ENCODE results near the gene OSMR.

The OSMR gene

DNA sequence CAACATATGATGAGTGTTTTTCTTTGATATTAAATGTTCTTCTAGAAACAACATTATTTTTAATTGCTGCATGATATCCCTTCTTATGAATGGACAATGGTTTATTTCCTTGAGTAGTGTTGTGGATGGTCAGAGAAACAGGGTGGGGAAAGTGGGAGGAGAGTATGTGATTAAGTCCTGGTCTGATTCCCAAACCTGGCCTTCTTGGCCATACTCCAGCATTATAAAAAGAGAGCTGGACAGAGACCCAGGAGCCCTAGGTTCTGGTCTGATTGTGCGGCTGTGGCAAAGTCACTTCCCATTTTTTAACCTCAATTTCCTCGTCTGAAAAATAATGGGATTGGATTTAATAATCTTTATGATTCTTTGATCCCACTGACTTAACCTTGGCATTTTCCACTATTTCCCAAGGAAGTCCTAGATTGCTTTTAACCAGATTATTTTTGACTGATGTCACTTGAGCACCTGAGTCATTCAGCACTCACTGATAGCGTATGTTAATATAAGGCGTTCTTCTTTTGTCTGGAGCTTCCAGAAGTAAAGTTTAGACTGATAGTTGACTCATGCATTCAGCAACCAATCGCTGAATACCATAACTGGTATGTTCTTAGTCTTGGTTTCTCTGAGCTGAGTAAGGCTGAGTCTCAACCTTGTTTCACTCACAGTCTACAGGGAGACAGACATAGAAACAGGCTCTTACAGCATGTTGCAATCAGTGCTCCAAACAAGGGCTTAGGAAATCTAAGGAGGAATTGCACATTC lies 26.2 kb downstream of the OSMR start:
- no peak for DNase-seq

DNA sequence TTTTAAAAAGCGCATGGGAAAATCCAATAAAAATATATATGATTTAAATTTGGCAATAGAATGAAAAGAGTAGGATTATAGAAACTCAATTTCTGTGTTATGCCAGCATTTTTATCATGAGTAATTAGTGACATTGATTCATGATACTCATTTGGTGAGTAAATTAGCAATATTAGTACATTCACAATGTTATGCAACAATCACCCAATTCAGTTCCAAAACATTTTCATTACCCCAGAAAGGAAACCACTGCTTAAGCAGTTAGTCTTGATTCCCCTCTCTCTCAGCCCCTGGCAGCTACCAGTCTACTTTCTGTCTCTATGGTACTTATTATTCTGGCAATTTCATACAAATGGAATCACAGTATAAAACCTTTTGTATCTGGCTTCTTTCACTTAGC lies 27.0 kb downstream of the OSMR start:
- no peak for DNase-seq

DNA sequence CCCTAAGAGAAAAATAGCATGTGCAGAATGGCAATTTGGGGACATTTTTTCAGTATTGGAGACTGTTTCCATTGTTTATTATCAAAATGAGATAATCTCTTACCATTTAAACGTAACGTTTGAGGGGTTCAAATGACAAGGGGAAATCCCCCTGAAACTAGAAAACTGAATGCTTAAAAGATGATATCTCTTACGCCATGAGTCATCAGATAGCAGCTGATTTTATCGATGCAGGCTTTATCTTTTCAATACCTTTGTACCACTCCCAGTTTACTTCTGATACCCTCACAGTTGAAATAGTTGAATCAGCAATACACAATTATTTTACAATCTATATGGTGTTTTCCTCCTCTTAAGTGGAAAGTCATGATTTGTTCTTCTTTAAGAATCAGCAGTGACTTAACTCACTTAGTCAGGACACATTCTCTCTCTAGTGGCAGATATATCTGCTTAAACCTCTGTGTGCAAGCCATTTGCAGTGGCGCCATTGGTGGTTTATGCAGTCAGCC lies 29.2 kb downstream of the OSMR start:
- DNase-seq: no peak

DNA sequence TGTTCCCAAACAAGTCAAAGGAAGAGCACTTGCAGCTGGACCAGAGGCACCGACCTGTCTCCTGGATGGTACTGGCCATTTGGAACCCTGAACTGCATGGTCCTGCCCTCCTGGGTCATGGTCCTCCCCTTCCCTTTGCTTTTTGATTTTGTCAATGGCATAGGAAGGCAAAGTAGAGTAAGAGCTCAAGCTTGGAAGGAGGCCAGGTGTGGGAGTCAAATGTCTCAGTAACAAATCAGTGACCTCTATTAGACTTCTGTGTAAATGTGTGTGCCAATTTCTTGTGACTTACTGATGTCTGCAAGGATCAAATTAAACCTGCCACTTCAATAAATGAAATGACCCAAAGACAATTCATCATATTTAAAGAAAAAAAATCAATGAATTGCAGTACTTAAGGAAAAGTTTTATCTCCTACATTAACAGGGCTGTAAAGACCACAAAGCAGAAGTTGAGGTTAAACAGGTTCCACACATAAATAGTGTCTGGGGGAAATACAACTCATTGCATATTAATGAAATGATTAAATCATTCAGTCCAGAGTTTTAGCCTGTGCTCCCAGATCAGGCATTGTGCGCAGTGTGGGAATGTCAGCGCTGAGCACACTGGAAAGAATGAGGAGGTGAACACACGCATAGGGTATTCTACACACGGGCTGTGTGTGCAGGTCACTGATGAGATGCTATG lies 32.7 kb downstream of the OSMR start:
- DNase-seq: no peak

DNA sequence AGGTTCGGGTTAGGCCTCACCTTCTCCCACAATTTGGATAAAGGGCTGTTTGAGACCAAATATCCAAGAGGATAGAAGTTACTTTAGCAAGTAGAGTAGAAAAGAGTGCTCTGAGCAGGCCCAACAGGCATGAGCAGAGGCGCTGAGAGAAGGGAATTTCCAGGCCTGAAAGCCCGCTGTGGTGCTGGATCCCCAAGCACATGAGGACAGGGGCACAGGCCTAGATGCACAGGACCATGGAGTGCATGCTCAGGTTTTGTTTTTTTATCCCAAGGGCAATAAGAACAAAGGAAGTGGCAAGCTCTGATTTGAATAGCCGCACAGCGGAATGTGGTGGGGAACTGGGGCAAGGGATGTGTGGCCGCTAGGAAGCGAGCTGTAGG lies 33.3 kb downstream of the OSMR start:
- DNase-seq: no peak

DNA sequence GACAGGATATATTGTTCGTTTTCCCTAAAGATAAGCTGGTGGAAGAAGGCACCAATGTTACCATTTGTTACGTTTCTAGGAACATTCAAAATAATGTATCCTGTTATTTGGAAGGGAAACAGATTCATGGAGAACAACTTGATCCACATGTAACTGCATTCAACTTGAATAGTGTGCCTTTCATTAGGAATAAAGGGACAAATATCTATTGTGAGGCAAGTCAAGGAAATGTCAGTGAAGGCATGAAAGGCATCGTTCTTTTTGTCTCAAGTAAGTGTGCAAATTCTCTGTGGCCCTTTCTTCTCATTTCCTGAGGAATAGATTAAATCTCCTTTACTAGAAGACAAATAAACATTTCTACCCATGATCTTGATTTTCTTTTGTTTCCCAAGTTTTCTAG lies 38.0 kb downstream of the OSMR start:
- DNase-seq: no peak

DNA sequence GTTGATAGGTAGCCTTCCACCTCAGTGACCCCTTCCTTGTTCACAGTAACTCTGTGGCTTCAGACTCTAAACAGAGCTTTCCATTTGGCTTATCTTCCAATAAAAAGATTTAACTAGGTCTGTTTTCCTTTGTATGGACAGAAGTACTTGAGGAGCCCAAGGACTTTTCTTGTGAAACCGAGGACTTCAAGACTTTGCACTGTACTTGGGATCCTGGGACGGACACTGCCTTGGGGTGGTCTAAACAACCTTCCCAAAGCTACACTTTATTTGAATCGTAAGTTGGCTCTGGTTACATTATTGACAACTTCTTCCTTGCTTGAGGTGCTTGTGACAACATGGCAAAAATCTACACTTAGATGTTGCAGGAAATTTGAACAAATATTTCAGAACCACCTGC lies 39.4 kb downstream of the OSMR start:
- no peak for DNase-seq

DNA sequence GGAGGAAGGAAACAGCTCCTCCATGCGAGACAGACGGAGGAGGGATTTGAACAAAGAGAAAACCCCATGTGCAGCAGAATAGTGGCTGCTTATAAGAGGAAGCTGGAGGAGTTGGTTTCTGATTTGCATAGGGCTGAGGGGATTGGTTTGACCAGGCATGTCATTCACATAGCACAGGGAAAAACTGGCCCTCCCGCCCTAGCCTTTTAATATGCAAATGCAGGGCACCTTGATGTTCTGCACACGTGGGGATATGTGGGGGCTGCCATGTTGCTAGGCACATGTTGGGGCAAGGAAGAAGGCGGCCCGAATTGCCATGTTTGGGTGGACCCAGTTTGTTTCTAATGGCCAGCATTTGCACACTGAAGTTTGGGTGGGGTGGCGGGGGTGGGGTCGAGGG lies 42.2 kb downstream of the OSMR start:
- no peak for DNase-seq

DNA sequence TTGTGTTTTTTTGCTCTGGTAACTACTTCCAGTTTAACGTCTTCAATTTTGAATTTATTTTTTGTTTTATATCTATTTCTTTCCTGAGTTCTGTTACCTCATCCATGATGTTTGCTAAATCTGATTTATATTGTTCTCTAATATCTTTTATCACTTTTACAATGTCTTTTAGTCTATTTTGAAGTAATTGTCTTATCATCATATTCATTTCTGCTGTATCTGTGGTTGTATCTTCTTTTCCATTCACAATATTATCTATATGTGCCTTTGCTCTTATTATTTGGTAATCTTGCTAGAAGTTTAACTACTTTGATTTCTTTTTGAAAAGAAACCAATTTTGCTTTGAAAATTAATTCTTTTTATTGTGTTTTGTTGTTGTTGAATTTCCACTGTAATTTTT lies 43.6 kb downstream of the OSMR start:
- DNase-seq: no peak

DNA sequence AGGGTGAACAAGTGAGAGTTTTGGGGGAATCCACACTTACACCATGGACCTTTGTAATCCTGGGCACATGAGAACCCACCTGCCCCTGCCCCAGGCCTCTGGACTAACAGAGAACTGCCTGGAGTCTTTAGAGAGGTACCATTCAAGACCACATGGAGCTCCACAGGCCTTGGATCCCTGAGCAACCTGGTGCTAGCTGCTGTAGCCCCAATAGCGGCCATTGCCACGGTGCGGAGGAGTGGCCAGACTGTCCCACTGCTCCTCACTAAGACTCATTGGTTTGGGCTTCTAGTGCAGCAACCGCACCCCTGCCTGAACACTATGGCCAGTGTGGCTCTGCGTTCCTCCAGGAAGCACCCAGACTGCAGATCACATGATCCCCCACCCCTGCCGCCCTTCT lies 45.8 kb downstream of the OSMR start:
- DNase-seq: no peak

DNA sequence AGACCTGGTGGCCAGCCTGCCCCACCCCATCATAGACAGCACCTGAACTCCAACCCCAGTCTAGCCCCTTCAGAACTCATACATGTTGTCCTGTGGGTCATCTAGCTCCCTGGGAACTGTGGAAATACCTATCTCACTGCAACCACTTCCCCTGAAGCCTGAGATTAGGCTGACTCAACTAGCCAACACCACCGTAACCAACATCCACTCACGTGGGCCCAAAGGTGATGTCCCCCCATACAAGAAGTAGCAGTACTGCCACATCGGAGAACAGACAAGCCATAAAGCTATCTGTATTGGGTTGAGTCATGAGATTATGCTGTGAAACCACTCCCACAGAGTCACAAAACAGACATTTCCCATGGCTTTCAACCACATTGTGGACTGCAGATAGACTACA lies 46.6 kb downstream of the OSMR start:
- no peak for DNase-seq

DNA sequence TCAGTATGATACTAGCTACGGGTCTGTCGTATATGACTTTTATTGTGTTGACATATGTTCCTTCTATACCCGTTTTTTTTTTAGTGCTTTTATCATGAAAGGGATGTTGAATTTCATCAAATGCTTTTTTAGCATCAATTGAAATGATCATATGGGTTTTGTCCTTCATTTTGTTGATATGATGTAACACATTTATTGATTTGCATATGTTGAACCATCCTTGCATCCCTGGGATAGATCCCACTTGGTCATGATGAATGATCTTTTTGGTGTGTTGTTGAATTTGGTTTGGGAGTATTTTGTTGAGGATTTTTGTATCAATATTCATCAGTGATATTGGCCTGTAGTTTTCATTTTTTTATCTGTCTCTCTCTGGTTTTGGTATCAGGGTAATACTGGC lies 50.9 kb downstream of the OSMR start:
- no peak for DNase-seq

DNA sequence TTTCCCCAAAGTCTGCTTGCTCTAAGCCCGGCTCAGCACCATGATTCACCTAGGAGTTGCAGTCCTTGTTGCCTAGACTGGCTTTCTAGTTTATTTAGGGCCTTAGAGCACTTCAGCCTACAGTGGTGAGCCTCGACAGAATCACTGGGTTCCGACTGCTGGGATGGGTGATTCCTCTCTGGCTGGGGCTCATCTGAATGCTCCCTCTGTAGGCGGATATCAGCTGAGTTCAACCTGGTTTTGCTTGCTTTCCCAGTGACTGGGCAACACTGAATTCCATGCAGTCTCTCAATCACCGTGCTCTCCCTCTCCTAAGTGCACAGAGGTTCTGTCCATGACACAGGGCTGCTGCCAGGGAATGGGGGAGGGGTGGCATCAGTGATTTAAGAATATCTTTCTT lies 54.1 kb downstream of the OSMR start:
- no peak for DNase-seq

DNA sequence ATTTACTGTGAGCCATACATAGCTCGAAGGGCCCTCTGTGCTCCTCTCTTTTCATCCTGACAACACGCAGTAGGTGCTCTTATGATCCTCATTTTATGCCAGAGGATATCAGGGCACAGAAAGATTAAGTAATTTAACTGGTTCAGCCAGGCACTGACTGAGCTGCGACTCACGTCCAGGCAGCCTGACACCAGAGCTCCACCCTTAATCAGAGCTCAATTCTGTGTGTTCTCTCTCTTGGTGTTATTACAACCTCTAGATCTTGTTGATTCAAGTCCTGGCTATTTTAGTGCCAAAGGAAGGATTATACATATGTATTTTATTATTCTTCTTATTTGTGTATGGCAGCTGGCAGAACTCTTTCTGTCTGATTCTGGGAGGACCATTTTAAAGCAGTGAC lies 59.7 kb downstream of the OSMR start:
- DNase-seq: no peak

DNA sequence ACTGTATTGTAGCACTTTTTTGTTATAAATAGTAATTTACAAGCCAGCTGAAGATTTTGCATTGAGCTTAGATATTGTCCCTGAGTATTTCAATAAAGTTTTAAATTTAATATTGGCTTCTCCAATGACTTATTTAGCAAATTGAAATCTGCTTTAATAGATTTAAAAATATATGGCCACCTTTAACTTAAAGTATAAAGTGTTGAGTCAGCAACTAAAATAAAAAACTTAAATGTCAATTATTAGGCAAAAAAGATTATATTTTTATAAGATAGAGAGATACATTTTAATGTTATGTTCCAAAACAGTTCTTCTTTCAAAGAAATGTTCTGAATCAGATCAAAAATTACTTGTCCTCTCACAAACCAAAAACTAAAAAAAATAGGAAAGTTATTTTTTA lies 60.7 kb downstream of the OSMR start:
- DNase-seq: no peak

DNA sequence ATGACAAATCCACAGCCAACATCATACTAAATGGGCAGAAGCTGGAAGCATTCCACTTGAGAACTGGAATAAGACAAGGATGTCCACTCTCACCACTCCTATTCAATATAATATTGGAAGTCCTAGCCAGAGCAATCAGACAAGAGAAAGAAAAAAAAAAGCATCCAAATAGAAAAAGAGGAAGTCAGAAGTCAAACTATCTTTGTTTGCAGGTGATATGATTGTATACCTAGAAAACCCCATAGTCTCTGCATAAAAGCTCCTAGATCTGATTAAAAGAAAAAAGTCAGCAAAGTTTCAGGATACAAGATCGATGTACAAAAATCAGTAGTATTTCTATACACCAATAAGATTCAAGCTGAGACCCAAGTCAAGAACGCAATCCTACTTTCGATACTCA lies 66.1 kb downstream of the OSMR start:
- no peak for DNase-seq

DNA sequence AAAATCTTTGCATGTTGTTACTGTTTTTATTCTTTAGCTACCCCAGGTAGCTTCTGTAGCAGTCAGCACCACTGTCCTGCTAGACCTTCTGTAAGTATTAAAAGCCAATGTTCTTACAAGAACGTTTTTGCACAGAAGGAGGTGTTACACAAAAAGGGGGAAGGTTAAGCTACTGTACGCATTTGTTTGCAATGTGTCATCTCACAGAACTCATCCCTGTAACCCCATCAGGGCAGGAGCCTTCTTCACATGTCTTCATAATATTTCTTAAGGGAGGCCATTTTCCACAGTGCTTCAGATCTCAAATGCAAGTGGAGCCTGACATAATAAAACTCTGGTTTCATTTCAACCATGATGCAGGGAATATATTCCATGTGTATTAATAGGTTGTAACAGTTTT lies 67.9 kb downstream of the OSMR start:
- DNase-seq: no peak

DNA sequence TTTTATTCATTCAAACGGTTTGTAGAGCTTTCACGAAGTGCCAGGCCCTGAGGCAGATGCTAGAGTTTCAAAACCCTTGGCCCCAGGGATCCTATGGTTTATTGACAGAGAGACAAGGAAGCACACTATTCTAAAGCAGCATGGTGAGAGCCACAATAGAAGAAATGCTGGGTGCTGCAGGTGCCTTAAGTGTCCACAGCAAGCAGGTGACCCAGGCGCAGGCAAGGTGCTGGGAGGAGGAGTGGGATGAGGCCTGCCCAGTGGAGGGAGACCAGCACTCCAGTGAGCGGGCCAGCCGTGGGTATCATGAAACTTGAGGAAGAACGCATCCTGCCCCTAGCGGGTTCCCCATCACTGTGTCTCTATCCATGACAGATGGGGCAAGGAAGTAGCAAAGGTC lies 71.0 kb downstream of the OSMR start:
- no peak for DNase-seq

DNA sequence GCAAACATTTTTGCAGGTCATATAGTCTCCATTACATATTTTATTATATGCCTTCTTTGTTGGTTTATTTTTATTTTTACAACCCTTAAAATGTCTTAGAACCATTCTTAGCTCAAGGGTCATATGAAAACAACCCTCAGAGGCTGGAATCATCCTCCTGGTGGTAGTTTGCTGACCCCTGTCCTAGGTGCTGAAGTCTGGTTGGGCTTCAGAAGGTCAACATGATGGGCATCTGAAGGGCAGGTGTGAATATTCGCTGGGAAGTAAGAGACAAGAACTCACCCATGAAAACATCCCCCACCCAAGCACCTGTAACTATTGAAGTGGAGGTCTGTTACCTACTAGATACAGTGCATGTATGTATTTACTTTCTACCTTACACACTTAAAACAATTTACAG lies 75.4 kb downstream of the OSMR start:
- no peak for DNase-seq

DNA sequence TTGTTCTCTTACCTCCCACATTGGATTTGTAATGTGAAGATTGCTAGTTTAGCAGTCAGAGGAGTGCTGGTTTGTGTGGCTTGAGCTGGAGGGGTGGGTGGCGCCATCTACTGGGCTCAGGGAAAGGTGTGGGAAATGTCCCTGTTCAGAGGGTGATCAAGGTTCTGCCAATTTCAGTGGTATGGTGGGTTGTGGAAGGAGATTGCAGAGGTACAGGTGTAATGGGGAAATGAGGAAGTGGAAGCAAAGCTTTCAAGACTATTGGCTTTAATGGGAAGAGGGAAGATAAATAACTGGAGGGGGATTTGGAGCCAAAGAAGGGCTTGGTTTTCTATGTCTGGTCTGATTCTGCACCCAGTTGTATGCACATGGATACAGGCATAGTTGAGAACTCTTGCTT lies 76.4 kb downstream of the OSMR start:
- DNase-seq: peak; percentile 20

DNA sequence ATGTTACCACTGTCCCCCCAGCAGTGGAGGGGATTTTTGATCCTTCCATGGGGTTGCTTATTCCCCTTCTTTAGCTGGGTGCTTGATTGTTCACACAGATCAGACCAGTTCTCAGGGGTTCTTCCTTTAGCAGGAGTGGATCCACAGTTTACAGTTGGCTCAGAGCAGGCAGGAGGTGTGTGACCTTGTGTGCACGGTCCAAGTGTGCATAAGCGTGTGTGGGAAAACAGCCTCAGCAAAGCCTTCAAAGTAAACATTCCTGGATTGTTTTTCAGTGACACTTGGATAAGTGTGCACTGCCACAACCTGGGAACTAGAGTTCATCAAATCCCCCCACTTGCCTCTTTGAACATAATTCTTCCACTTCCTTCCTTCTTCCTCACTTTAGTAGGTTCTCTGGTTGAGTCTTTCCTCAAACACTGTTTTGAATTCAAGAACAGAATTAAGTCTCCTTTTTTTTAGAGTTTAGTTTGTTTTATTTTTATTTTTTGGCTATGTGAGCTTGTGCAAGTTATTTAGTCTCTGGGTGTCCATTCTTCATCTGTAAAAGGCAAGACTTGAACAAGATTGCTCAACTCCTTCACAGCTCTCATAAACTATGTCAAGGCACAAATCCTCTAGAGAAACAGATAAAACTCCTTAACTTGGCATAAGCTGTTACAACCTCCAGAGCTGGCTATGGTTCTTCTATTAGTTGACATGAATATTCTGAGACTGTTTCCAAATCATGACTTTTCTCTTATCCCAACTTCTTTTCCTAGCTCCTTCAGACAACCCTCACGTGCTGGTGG lies 78.0 kb downstream of the OSMR start:
- no peak for DNase-seq

DNA sequence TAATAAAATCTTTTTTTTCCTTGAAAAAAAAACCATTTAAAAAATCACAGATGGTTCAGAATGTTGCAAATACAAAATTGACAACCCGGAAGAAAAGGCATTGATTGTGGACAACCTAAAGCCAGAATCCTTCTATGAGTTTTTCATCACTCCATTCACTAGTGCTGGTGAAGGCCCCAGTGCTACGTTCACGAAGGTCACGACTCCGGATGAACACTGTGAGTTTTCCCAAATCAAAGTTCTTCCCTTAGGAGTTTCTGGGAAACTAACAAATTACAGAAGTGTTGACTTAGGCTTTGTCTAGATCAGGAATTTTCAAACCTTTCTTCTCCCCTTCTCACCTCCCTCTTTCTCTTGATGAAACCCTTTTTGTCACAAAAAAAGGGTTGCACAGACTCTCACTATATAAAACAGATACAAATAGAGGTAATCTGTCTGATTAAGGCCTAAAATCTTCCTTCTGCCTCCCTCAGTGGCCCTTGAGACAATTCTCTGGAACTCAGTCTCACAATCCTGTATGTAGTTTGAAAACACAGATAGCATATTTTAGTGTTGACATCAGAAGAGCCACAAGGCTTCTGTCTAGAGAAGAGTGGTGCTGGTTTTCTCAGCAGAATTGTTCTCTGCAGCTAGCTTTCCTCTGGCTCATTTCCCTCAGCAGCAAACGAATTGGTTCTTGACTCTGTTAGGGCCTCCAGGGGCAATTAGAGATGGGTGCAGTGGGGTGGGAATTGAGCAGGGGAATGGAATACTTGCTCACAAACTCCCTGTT lies 79.5 kb downstream of the OSMR start:
- no peak for DNase-seq

DNA sequence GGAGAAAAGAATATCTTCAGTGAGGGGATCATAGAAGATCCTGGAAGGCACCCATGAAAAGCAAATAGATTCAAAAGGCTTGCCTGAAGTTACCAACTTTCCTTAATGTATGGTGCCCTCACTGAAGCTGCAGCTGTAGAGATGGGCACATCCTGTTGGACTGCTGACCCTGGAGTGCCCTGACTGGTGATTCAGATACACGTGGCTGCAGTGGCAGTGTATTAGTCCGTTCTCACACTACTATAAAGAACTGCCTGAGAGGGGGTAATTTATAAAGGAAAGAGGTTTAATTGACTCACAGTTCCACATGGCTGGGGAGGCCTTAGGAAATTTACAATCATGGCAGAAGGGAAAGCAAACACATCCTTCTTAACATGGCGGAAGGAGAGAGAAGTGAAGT lies 80.3 kb downstream of the OSMR start:
- no peak for DNase-seq

Measured in CD4-positive, alpha-beta T cell treated with Interferon gamma for 1 hour (primary cell).